ENCODE data around the gene ME1. TPM values are rescaled to one million over a fixed set of nuclear protein-coding genes. Genes with fewer than 3 reads are reported as not detected.

The ME1 gene
- total and polyA plus RNA-seq, 9 of the 15 experiments (the other 6 are each of a cell fraction or from before 2014, with no cell fraction given): 3.2 to 10.4 (median 5.5) TPM

- Histone ChIP-seq H3K79me2 (ENCODE audit: control insufficient read depth, insufficient read depth, low read length) (no peaks in the 10 kb centered on the region), H3K4me3 (no peak overlapping the region), H2AFZ (ENCODE audit: low read depth, low read length) (no peak overlapping the region), H3K4me2 (ENCODE audit: insufficient read depth, low read length) (no peak overlapping the region), H3K9me1 (ENCODE audit: control insufficient read depth, insufficient read depth, low read length) (no peaks in the 10 kb centered on the region), H3K9ac (ENCODE audit: insufficient read depth in 1 of 2, low read depth in 2 of 2, low read length in 2 of 2) (no peak overlapping the region), H3K27ac (ENCODE audit: extremely low read depth, low read depth, low read length) (no peak overlapping the region), H3K27me3 (ENCODE audit: control insufficient read depth in 2 of 2, insufficient read depth in 2 of 2, low read length in 2 of 2) (no peaks in the 10 kb centered on the region), H3K9me3 (replicated peaks; ENCODE audit: control insufficient read depth, insufficient read depth, low read depth, low read length) (no peaks in the 10 kb centered on the region), H4K20me1 (replicated peaks; ENCODE audit: control insufficient read depth, insufficient read depth, low read length) (no peaks in the 10 kb centered on the region), H3K36me3 (ENCODE audit: control insufficient read depth, insufficient read depth, low read length) (no peaks in the 10 kb centered on the region), H3K4me1 (replicated peaks in 1 of 2; ENCODE audit: control insufficient read depth in 2 of 2, insufficient read depth in 2 of 2, low read length in 2 of 2) (no peaks in the 10 kb centered on the region)
- FAIRE-seq (no peak), DNase-seq (ENCODE audit: extremely low read depth in 1 of 4, low spot score in 3 of 4) (no peak), ATAC-seq (no peak)
- in situ Hi-C loops (cut with MboI): no loop called here
- no TSS peak for BruUV-seq (replicated peaks)
- WGBS (ENCODE audit: insufficient coverage, low coverage, missing lambda C conversion rate): 35% methylated on average over 3 of the region's 3 CpGs
- intact Hi-C loops (cut with micrococcal nuclease): no loop called here
- TF ChIP-seq GABPB1 (CRISPR knock-in tag; IDR thresholded peaks at IDR 0.05): no peak
- TF ChIP-seq BRCA1 (IDR thresholded peaks at IDR 0.05): no peak
- TF ChIP-seq BRCA1 (CRISPR knock-in tag; IDR thresholded peaks at IDR 0.05): no peak
- TF ChIP-seq NELFE (IDR thresholded peaks at IDR 0.05; ENCODE audit: insufficient read depth, insufficient read length): no peak
- TF ChIP-seq, protein P1, sequence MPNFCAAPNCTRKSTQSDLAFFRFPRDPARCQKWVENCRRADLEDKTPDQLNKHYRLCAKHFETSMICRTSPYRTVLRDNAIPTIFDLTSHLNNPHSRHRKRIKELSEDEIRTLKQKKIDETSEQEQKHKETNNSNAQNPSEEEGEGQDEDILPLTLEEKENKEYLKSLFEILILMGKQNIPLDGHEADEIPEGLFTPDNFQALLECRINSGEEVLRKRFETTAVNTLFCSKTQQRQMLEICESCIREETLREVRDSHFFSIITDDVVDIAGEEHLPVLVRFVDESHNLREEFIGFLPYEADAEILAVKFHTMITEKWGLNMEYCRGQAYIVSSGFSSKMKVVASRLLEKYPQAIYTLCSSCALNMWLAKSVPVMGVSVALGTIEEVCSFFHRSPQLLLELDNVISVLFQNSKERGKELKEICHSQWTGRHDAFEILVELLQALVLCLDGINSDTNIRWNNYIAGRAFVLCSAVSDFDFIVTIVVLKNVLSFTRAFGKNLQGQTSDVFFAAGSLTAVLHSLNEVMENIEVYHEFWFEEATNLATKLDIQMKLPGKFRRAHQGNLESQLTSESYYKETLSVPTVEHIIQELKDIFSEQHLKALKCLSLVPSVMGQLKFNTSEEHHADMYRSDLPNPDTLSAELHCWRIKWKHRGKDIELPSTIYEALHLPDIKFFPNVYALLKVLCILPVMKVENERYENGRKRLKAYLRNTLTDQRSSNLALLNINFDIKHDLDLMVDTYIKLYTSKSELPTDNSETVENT (CRISPR knock-in tag; IDR thresholded peaks at IDR 0.05): no peak
- TF ChIP-seq ARID2 (IDR thresholded peaks at IDR 0.05): no peak
- no peak for TF ChIP-seq CHCHD3 (CRISPR knock-in tag; IDR thresholded peaks at IDR 0.05)
- TF ChIP-seq, protein P2, sequence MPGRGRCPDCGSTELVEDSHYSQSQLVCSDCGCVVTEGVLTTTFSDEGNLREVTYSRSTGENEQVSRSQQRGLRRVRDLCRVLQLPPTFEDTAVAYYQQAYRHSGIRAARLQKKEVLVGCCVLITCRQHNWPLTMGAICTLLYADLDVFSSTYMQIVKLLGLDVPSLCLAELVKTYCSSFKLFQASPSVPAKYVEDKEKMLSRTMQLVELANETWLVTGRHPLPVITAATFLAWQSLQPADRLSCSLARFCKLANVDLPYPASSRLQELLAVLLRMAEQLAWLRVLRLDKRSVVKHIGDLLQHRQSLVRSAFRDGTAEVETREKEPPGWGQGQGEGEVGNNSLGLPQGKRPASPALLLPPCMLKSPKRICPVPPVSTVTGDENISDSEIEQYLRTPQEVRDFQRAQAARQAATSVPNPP (IDR thresholded peaks at IDR 0.05; ENCODE audit: borderline replicate concordance, insufficient read depth, insufficient read length): no peak
- TF ChIP-seq ZNF41 (CRISPR knock-in tag; conservative IDR thresholded peaks at IDR 0.05): no peak
- no peak for TF ChIP-seq TBL1XR1 (IDR thresholded peaks at IDR 0.05; ENCODE audit: low read length in 2 of 2)
- ChIA-PET CTCF (ENCODE audit: low intra/inter-chr PET ratio) (no interaction called here), POLR2A (no interaction called here)
These were observed 61.2 kb downstream of the ME1 start for GRCh38 chr6:83369692-83370091.

All from K562 (cell line).